ENCODE results near the gene ITPRIP.

The ITPRIP gene

GRCh38 chr10:104339469-104340110 lies 1.3 kb upstream of the ITPRIP start:
- Histone ChIP-seq H3K4me1 (ENCODE audit: control insufficient read depth, insufficient read depth, low read length) (peaks cover 15% of the 10 kb centered on the region), H3K9me3 (ENCODE audit: control insufficient read depth, insufficient read depth, low read depth, low read length) (no peaks in the 10 kb centered on the region), H3K4me3 (ENCODE audit: low read depth, low read length) (peak overlapping the region; percentile 84), H3K27ac (ENCODE audit: extremely low read depth, low read depth, low read length) (peak overlapping the region; percentile 98), H3K36me3 (ENCODE audit: control insufficient read depth in 2 of 2, insufficient read depth in 1 of 2, low read length in 2 of 2) (no peaks in the 10 kb centered on the region)
- ChIA-PET CTCF (interaction anchor here (0.9 to 2.6 kb wide), 5 partner anchors 11 to 50 kb away, joined by 3 to 19 read pairs (median 7); no protein-coding TSS in a partner anchor), POLR2A (no interaction called here)
- TF ChIP-seq ZNF660 (tag by site-specific recombination; IDR thresholded peaks at IDR 0.05) (peak; percentile 30; the same call in 1 of the 2 replicates), ZNF600 (tag by site-specific recombination; IDR thresholded peaks at IDR 0.05) (peak; percentile 90), ZBTB44 (tag by site-specific recombination; IDR thresholded peaks at IDR 0.05) (no peak), MYNN (tag by site-specific recombination; IDR thresholded peaks at IDR 0.05; ENCODE audit: borderline replicate concordance) (peak; percentile 78; the same call in 1 of the 2 replicates), ZBTB21 (tag by site-specific recombination; IDR thresholded peaks at IDR 0.05) (0 out of 2 replicates have a peak, but pooled peaks have one; percentile 35), PRDM10 (tag by site-specific recombination; IDR thresholded peaks at IDR 0.05) (0 out of 2 replicates have a peak, but pooled peaks have one; percentile 54), ZNF366 (tag by site-specific recombination; conservative IDR thresholded peaks at IDR 0.05) (0 out of 2 replicates have a peak, but pooled peaks have one; percentile 46), ZNF174 (tag by site-specific recombination; IDR thresholded peaks at IDR 0.05) (no peak), ZNF398 (tag by site-specific recombination; IDR thresholded peaks at IDR 0.05) (peak; percentile 59), PRDM1 (tag by site-specific recombination; IDR thresholded peaks at IDR 0.05) (peak; percentile 78), PRDM6 (tag by site-specific recombination; IDR thresholded peaks at IDR 0.05) (peak; percentile 41; the same call in 1 of the 2 replicates), ZNF629 (tag by site-specific recombination; IDR thresholded peaks at IDR 0.05) (peak; percentile 74), ZNF501 (tag by site-specific recombination; IDR thresholded peaks at IDR 0.05) (0 out of 2 replicates have a peak, but pooled peaks have one; percentile 26), ZBTB48 (tag by site-specific recombination; IDR thresholded peaks at IDR 0.05) (peak; percentile 62), ZNF391 (tag by site-specific recombination; IDR thresholded peaks at IDR 0.05; ENCODE audit: borderline replicate concordance, low read depth) (no peak), ZNF639 (tag by site-specific recombination; IDR thresholded peaks at IDR 0.05) (0 out of 2 replicates have a peak, but pooled peaks have one; percentile 30), FEZF1 (tag by site-specific recombination; IDR thresholded peaks at IDR 0.05) (peak; percentile 20; the same call in 1 of the 2 replicates), ZBTB10 (tag by site-specific recombination; IDR thresholded peaks at IDR 0.05) (0 out of 2 replicates have a peak, but pooled peaks have one; percentile 37), ZNF214 (tag by site-specific recombination; IDR thresholded peaks at IDR 0.05; ENCODE audit: borderline replicate concordance) (no peak), ZEB2 (tag by site-specific recombination; IDR thresholded peaks at IDR 0.05) (peak; percentile 52), ZNF561 (tag by site-specific recombination; IDR thresholded peaks at IDR 0.05; ENCODE audit: borderline replicate concordance) (0 out of 2 replicates have a peak, but pooled peaks have one; percentile 16)
